Gastroesophageal sphincter (tissue), 4 donors: ENCODE data around the gene CTH. TPM values are rescaled to one million over a fixed set of nuclear protein-coding genes. Genes with fewer than 3 reads are reported as not detected.
"Not testable (repeated sequence)": the region's sequence is repeated elsewhere in the genome, so short reads cannot be mapped to it uniquely, and the experiment has no call there.

Experiments
- ATAC-seq: fragments of 150-250 bp; one replicate; pipeline ENCODE4 v1.9.1; 2016; ENCODE audit warnings: mild to moderate bottlenecking, moderate library complexity
- H3K27ac ChIP-seq, 4 donors: fragments of 200-600 bp; sonication (generic) in 3 of 4; 1 replicate in 3 of 4; 2 replicates in 1 of 4; pipeline ENCODE4 v1.5.1; 2016 to 2019
- H3K27me3 ChIP-seq: fragments of 200-600 bp; sonication (generic); one replicate; pipeline ENCODE4 v1.5.1; 2019
- H3K36me3 ChIP-seq, 2 donors: fragments of 200-600 bp; sonication (generic); one replicate each; pipeline ENCODE4 v1.5.1; 2019; ENCODE audit warnings: control low read depth in 1 of 2
- H3K4me1 ChIP-seq, 3 donors: fragments of 200-600 bp; sonication (generic); 1 replicate in 2 of 3; 2 replicates in 1 of 3; pipeline ENCODE4 v1.5.1; 2016 to 2019; ENCODE audit warnings: control low read depth in 2 of 3
- H3K4me3 ChIP-seq, 2 donors: fragments of 200-600 bp; sonication (generic); one replicate each; pipeline ENCODE4 v1.5.1; 2019; ENCODE audit warnings: mild to moderate bottlenecking in 1 of 2, moderate library complexity in 1 of 2
- H3K9me3 ChIP-seq, 3 donors: fragments of 200-600 bp; sonication (generic); one replicate each; pipeline ENCODE4 v1.5.1; 2017 to 2019; ENCODE audit warnings: control low read depth in 2 of 3
- EP300 ChIP-seq: sonication (generic); formaldehyde crosslinking; IDR thresholded peaks from one replicate; pipeline ENCODE4 v1.6.1; 2017; ENCODE audit warnings: antibody characterized with exemption, mild to moderate bottlenecking
- POLR2A ChIP-seq, 2 donors: fragments of 450-650 bp; IDR thresholded peaks; one replicate each; pipeline ENCODE4 v1.6.1; 2017; ENCODE audit warnings: antibody characterized with exemption in 2 of 2, mild to moderate bottlenecking in 2 of 2, moderate library complexity in 1 of 2
- POLR2AphosphoS5 ChIP-seq: sonication (generic); formaldehyde crosslinking; IDR thresholded peaks from one replicate; pipeline ENCODE4 v1.6.1; 2017; ENCODE audit warnings: antibody characterized with exemption
- WGBS, 2 donors: methylation state at CpG; one replicate each; pipeline ENCODE4 v1.1.5; 2018; ENCODE audit warnings: low coverage in 1 of 2; 5-methylcytosine and 5-hydroxymethylcytosine counted together
- total RNA-seq, 4 donors: library from RNA; depleted of rRNA; stranded (reverse); fragments of >200 nt; gene quantifications; one replicate each; pipeline ENCODE4 v1.1.0, GENCODE V29; 2016
- TF ChIP-seq, protein P1 (sequence below), 4 experiments: fragments of 200-600 bp in 2 of 4; fragments of 450-650 bp in 2 of 4; sonication (generic) in 1 of 4; IDR thresholded peaks; one replicate each; pipeline ENCODE4 v1.5.1; 2017 to 2019; ENCODE audit warnings: antibody characterized with exemption in 4 of 4, mild to moderate bottlenecking in 2 of 4, moderate library complexity in 2 of 4

Gene CTH
- 1 to 10 TPM; 1.0 to 4.4 (median 3.0) TPM for total RNA-seq

DNA sequence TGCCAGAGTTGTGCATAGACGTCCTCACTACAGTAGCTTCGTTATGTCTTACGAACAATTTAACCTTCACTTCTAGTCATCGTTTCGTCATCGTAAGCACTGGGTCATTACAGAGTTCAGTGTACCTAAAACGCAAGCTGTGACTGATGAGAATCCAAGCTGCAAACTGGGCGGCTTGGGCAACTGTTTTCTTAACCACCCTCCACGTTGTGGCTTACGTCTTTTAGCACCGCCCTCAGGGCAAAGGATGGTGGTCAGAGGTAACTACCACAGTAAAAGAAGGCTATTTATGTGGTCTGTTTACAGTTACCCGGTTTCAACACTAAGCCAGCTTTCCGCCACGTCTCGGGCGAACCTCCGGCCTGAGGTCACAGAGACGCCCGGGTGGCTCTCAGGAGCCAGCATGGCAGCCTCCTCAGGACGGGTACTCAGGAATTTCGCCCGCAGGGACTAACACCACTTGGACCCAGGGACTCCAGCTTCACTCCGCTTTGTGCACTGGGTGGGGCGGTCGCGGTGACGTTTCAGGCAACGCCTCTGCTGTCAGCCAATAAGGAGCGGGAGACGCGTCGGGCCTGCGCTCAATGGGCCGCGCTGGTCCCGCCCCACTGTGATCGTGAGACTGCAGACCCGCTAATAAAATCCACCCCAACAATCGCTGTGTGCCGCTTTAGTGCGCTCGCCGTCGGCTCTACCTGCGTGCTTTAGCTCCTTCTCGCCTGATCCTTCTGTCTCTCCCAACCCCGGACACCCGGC lies at the start of gene CTH:
Gene CTH (plus strand): TSS at position 665 of the 756 bp plus-strand sequence. CDS start 148 bp downstream, outside the sequence.
- 0% methylated on average over 13 to 39 of the region's 48 CpGs for WGBS, 2 donors
- H3K27ac ChIP-seq = peak within 1 kb of the TSS; percentile 73 to 96 (median 94)

DNA sequence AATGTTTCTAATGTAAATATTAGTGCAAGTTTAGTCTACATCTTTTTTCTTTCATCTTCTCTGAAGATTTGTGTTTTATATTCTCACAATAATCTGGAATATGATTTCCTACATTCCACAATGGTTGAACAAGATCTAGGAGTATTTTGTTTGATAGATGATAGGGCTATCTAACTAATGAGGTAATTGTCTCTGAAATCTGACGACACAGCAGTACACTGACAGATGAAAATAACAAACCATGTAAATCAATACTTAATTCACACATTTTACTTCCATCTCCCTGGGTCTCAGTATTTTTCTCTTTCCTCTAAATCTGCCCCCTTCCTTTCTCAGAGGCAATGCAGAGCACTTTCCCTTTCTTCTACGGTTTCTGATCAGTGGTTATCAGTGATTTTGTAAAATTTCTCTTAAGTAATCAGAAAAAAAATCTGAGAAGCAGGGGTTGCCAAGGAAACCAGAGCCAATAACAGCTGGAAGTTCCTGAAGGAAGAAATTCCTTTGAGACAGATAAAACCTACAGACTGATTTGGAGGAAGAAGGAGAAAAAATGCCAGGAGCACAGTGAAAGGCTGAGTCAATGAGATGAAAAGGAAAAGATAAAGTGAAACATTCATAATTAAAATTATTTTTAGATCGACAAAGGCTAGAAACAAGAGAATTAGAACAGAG lies 49.2 kb upstream of the CTH start:
- Histone ChIP-seq H3K4me3 (no peak overlapping the region), H3K27me3 (no peaks in the 10 kb centered on the region), H3K9me3 (no peaks in the 10 kb centered on the region), H3K27ac (no peak overlapping the region), H3K36me3 (peaks cover 0 to 1% of the 10 kb centered on the region in 2 donors), H3K4me1 (no peaks in the 10 kb centered on the region)
- TF ChIP-seq POLR2A (IDR thresholded peaks at IDR 0.05) (no peak), EP300 (no peak), POLR2AphosphoS5 (no peak)
- TF ChIP-seq, protein P1, sequence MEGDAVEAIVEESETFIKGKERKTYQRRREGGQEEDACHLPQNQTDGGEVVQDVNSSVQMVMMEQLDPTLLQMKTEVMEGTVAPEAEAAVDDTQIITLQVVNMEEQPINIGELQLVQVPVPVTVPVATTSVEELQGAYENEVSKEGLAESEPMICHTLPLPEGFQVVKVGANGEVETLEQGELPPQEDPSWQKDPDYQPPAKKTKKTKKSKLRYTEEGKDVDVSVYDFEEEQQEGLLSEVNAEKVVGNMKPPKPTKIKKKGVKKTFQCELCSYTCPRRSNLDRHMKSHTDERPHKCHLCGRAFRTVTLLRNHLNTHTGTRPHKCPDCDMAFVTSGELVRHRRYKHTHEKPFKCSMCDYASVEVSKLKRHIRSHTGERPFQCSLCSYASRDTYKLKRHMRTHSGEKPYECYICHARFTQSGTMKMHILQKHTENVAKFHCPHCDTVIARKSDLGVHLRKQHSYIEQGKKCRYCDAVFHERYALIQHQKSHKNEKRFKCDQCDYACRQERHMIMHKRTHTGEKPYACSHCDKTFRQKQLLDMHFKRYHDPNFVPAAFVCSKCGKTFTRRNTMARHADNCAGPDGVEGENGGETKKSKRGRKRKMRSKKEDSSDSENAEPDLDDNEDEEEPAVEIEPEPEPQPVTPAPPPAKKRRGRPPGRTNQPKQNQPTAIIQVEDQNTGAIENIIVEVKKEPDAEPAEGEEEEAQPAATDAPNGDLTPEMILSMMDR (IDR thresholded peaks at IDR 0.05) = no peak
- 46 to 64% methylated on average over 2 to 3 of the region's 3 CpGs for WGBS, 2 donors
- no peak for ATAC-seq

More for the DNA sequence above, at the start of gene CTH:
- Histone ChIP-seq H3K9me3 (no peaks in the 10 kb centered on the region), H3K36me3 (peaks cover 0 to 5% of the 10 kb centered on the region in 2 donors), H3K4me1 (peaks cover 0 to 33% (median 0%) of the 10 kb centered on the region in 3 donors), H3K27me3 (no peaks in the 10 kb centered on the region), H3K4me3 (peak within 1 kb of the TSS; percentile 48 to 76)
- peak; percentile 99 for ATAC-seq
- TF ChIP-seq POLR2A (IDR thresholded peaks at IDR 0.05) (peak; percentile 93 to 96), POLR2AphosphoS5 (peak; percentile 96), EP300 (peak; percentile 31)
- TF ChIP-seq, protein P1 (IDR thresholded peaks at IDR 0.05) = peak in 1 of 4 experiments; percentile 12

DNA sequence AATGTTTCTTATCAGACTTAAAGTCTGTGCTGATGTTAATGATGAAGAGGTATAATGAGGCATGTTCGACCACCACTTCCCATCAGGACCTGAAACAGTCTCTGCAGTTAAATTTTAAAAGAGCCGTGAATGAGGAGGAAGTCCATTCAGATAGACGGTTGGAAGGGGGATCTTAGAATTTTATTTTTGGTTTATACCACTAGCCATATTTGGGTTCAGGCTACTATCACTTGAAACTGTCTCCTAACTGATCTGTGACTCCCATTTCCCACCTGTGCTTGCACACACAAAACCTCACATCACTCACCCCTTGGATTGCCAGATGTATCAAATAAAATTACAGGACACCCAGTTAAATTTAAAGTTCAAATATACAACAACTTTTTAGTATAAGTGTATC lies 46.6 kb upstream of the CTH start:
- no peaks in the 10 kb centered on the region for H3K27me3 ChIP-seq
- TF ChIP-seq POLR2A (IDR thresholded peaks at IDR 0.05) = no peak
- TF ChIP-seq POLR2AphosphoS5 = no peak
- no peak for TF ChIP-seq EP300
- TF ChIP-seq, protein P1 (IDR thresholded peaks at IDR 0.05) = no peak
- 81 to 94% methylated on average over 2 to 3 of the region's 3 CpGs for WGBS, 2 donors
- H3K27ac ChIP-seq = no peak overlapping the region
- H3K9me3 ChIP-seq = no peaks in the 10 kb centered on the region
- H3K4me3 ChIP-seq = no peak overlapping the region
- H3K36me3 ChIP-seq = peaks cover 0 to 24% of the 10 kb centered on the region in 2 donors
- H3K4me1 ChIP-seq = no peaks in the 10 kb centered on the region
- no peak for ATAC-seq

DNA sequence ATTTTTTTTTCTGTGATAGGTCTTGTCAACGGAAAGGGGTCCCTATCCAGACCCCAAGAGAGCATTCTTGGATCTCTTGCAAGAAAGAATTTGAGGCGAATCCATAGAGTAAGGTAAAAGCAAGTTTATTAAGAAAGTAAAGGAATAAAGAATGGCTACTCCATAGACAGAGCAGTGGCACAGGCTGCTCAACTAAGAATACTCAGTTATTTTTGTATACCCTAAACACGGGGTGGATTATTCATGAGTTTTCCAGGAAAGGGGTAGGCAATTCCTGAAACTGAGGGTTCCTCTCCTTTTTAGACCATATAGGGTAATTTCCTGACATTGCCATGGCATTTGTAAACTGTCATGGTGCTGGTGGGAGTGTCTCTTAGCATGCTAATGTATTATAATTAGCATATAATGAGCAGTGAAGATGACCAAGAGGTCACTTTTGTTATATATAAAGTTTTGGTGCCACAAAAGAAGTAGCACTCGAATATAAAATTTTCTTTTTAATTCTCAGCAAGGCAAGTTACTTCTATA lies 44.6 kb upstream of the CTH start:
- 72 to 81% methylated on average over 3 to 4 of the region's 4 CpGs for WGBS, 2 donors

DNA sequence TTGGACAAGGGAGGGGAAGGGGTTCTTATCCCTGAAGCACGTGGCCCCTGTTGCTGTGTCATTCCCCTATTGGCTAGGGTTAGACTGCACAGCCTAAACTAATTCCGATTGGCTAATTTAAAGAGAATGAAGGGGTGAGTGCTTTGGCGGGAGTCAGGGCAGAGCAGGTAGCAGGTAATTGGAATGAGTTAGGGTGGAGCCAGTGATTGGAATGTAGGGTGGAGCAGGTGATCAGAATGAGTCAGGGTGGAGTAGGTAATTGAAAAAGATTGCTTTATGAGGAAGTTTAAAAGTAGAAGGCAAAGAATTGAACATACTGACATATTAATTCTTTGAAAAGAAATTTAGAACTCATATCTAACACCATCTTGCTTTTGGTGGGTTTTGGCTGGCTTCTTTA lies 44.1 kb upstream of the CTH start:
- ATAC-seq, H3K27ac ChIP-seq, H3K27me3 ChIP-seq, H3K4me3 ChIP-seq, H3K9me3 ChIP-seq, H3K4me1 ChIP-seq: not testable (repeated sequence)
- WGBS, 2 donors = 83% methylated on average over 3 of the region's 3 CpGs; no CpG with 5 or more reads in 1 of the 2 donors
- peaks cover 0 to 43% of the 10 kb centered on the region in 2 donors for H3K36me3 ChIP-seq

More for the DNA sequence above, 44.6 kb upstream of the CTH start:
- ATAC-seq, H3K4me3 ChIP-seq, H3K27ac ChIP-seq, H3K9me3 ChIP-seq, H3K4me1 ChIP-seq, H3K27me3 ChIP-seq: not testable (repeated sequence)
- peaks cover 0 to 38% of the 10 kb centered on the region in 2 donors for H3K36me3 ChIP-seq

DNA sequence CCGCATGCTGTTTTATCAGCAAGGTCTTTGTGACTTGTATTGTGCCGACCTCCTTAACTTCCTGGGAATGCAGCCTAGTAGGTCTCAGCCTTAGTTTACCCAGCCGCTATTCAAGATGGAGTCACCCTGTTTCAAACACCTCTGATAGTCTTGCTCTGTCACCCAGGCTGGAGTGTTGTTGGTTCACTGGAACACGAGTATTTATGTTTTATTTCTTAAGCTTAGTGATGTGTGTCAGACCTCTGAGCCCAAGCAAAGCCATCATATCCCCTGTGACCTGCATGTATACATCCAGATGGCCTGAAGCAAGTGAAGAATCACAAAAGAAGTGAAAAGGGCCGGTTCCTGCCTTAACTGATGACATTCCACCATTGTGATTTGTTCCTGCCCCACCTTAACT lies 43.7 kb upstream of the CTH start:
- WGBS, 2 donors = 87 to 90% methylated on average over 3 to 5 of the region's 5 CpGs
- H3K27ac ChIP-seq, H3K9me3 ChIP-seq, H3K4me3 ChIP-seq, H3K27me3 ChIP-seq, ATAC-seq, H3K4me1 ChIP-seq: not testable (repeated sequence)
- peaks cover 0 to 43% of the 10 kb centered on the region in 2 donors for H3K36me3 ChIP-seq

DNA sequence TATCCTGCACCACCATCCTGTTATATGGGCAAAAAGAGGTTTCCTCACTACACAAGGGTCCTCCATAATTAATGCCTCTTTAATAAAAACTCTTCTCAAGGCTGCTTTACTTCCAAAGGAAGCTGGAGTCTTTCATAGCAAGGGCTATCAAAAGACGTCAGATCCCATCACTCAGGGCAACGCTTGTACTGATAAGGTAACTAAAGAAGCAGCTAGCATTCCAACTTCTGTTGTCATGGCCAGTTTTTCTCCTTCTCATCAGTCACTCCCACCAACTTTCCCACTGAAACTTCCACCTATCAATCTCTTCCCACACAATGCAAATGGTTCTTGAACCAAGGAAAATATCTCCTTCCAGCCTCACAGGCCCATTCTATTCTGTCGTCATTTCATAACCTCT lies 39.5 kb upstream of the CTH start:
- not testable (repeated sequence) for H3K27ac ChIP-seq, H3K27me3 ChIP-seq, H3K4me3 ChIP-seq, H3K4me1 ChIP-seq, ATAC-seq, H3K9me3 ChIP-seq
- WGBS, 2 donors = 64 to 88% methylated on average over 3 of the region's 3 CpGs
- H3K36me3 ChIP-seq = peaks cover 0 to 43% of the 10 kb centered on the region in 2 donors
